Inflammatory macrophage treated with lipopolysaccharide for 4 hours (primary cell): Measurements from ENCODE around the gene INKA2.

Experiments used
- DNase-seq: peaks from one replicate; pipeline ENCODE4 v3.0.0-alpha.2; 2020

INKA2 gene

GRCh38 chr1:111695801-111696200 is 43.4 kb downstream of the INKA2 start:
- no peak for DNase-seq

- no peak for DNase-seq
Measured at GRCh38 chr1:111691886-111692285, 47.3 kb downstream of the INKA2 start.

GRCh38 chr1:111690306-111690617 is 48.9 kb downstream of the INKA2 start:
- DNase-seq, result no peak
